GM18909 (cell line): Measurements from ENCODE around the gene TEC.
"Not testable (repeated sequence)": the region's sequence is repeated elsewhere in the genome, so short reads cannot be mapped to it uniquely, and the experiment has no call there.

ENCODE experiments used
- ATAC-seq: cut with Tn5 transposase; IDR thresholded peaks from one replicate; pipeline ENCODE4 v1.9.1; 2021; ENCODE audit warnings: mild to moderate bottlenecking; ENCODE audit not compliant: unreplicated experiment, poor library complexity

The TEC gene

DNA sequence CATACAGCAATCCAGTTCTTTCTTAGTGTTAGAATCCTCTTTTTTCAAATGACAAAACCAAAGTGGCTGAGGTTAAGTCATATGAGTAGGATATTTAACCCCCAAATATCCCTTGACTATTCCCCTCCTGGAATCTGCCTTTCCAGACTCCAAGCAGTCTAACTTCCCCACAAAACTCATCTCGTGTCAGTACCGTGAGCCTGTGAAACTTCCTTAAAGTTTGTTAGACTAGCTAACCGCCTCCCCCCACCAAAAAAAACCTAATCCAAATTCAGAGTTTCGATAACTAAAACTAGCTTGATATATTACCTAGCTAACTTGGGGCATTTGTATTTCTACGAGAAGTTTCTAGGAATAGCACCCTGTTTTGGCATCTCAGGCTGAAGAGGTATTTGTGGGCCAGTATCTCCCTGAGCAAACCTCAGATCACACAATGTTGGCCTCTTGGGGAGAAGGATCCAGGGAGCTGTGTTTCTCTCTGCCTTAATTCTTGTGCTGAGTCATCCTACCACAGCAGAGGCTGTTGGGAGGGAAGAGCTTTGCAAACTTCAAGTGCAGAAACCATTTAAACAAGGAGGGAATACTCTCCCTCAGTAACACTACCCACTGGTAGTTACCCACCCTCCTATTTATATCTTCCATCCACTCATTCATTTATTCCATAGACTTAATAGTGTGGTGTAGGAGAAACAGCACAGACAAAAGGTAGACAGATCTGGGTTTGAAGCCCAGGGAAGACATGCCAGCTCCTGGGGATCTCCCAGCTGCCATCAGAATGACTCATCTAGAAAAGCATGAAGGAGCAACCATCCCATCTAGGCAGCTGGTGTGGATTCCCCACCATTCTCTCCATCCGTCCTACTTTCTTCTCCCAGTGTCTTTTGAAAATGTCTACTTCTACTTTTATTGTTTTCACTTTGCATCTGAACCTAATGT lies 96.3 kb downstream of the TEC start:
- ATAC-seq, result peak; percentile 74

GRCh38 chr4:48172651-48173050 lies 97.0 kb downstream of the TEC start:
- ATAC-seq, result no peak

DNA sequence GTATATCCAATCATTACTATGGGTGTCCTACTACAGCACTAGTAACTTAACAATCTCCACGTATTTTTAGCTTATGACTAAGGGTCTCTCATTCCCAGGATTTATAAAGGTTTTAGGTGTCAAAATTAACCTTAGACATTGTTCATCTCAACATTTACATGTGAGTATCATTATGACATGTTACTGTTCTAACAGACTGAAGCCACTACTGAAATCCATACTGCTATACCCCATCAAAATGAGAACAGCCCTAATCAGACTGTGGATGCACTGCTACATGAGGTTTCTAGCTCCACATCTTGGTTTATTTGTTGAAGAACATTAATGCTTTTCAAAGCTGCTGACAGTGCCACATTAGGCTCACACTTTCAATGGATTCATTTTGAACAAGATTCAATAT lies 100.0 kb downstream of the TEC start:
- no peak for ATAC-seq

- no peak for ATAC-seq
These were observed 101.9 kb downstream of the TEC start for GRCh38 chr4:48167538-48168263.

DNA sequence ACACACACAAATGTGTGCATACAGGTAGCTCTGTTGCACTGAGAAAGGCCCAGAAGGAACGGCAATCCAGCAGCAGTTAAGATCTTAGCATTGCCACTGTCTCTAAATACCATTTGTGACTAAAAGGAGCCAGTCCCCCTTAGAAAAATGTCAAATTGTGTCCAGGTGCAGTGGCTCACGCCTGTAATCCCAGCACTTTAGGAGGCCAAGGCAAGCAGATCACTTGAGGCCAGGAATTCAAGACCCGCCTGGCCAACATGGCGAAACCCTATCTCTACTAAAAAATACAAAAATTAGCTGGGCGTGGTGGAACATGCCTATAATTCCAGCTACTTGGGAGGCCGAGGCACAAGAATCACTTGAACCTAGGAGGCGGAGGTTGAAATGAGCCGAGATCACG lies 105.1 kb downstream of the TEC start:
- not testable (repeated sequence) for ATAC-seq

DNA sequence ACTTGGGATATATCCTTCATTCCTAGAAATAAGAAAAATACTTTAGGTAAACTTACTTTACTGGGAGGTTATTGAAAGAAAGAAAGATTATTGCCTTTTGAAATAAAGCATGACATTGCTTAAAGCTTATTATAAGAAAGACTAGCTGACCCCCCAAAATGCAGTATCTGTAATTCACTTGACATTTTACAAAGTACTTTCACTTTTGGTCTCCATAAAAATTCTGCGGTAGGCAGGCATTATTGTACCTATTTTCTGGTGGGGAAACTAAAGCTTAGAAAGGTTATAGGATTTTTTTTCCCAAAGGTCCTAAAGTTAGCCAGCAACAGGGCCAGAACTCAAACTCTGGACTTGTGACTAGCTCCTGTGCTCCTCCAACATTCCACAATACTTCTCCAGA lies 105.9 kb downstream of the TEC start:
- no peak for ATAC-seq

DNA sequence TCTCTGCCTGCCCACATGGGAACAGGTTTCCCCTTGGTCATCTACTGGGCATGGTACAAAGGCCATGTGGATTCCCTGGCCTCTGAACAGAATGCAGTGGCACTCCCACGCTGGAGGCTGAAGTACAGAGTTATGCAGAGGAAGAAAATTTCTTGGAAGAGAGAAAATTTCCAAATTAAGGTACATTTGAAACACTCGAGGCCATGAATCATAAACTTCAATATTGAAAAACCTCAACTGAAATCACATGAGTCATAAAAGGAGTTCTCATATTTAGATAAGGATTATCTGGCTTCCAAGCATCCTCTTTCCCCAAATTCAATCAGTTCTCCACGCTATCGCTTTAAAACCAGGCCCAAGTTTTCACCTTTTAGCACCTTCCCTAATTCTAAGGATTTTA lies 107.5 kb downstream of the TEC start:
- no peak for ATAC-seq

DNA sequence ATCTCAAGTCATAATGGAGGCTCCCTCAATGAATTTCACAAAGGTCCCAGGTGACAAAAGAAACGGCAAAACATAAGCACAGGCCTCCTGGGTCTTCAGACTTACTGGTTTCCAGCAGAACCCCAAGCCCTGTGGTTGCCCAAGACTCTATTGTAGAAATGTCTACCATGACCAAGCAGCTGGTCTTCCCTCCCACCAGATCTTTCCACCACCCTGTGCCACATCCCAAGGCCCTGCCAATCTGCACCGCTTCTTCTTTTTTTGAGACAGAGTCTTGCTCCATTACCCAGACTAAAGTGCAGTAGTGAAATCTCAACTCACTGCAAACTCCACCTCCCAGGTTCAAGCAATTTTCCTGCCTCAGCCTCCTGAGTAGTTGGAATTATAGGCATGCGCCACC lies 112.4 kb downstream of the TEC start:
- no peak for ATAC-seq

GRCh38 chr4:48156423-48156822 lies 113.2 kb downstream of the TEC start:
- no peak for ATAC-seq

GRCh38 chr4:48153791-48154550 lies 115.7 kb downstream of the TEC start:
- ATAC-seq, result peak; percentile 52

DNA sequence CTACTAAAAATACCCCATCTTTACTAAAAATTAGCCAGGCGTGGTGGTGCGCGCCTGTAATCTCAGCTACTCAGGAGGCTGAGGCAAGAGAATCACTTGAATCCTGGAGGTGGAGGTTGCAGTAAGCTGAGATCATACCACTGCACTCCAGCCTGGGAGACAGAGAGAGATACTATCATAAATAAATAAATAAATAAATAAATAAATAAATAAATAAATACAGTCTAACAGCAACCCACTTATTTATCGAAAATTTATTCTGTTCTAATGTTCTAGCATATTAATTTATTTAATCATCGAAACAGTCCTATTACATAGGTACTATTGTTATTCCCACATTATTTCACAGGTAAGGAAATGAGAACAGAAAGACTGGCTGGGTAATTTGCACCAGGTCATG lies 117.4 kb downstream of the TEC start:
- no peak for ATAC-seq

- no peak for ATAC-seq
These were observed 119.7 kb downstream of the TEC start for GRCh38 chr4:48149827-48150370.

DNA sequence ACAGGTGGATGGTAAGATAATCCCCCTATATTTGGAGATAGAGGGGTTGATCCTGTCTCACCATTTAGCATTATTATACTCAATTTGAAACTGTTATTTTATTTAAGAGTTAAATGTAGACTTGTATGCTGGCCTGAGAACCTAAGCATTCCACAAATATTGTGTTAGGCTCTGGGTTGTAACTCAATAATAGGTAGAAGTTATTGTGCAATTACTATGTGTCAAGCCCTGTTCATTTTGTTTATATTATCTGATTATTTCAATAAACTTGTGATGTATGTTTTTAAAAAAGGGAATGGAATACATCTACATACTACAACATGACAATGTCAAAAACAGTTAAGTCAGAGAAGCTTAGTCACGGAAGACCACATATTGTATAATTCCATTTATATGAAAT lies 122.0 kb downstream of the TEC start:
- no peak for ATAC-seq

GRCh38 chr4:48141048-48141447 lies 128.6 kb downstream of the TEC start:
- ATAC-seq, result no peak

- no peak for ATAC-seq
These were observed 129.9 kb downstream of the TEC start for GRCh38 chr4:48139691-48140090.

DNA sequence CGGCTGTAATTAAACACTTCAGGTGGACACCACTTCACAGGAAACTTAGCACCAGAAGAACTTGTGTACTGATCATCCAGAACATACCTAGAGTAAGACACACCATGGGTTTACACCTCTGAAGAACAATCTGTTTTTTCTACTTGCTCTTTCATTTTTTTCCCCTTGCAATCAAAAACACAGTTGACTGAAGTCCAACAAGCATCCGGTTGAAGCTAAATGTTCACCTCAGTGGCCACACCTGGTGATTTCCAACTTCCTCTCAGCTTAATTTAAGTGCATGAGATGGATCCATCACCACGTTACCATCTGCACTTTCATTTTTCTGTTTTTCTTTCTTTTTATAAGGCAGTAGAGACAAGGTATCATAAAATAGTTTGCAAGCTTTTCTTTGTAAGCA lies 130.7 kb downstream of the TEC start:
- ATAC-seq, result peak; percentile 88

DNA sequence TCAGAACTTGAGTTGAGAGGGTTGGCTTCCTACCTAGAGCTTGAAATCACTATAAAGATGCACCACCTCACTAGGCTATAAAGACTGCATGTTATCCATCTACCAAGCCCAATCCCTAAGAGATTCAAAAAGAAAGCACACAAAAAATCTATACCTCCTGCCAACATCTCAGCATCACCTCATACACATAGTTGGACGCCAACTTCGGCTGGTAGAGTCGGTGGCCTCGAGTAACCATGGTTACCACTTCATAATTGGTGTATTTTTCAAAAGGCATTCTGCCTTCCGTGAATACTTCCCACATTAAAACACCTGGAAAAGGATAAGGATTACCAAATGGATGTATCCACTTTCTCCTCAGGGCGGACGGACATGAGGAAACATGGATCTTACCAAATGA lies 131.1 kb downstream of the TEC start:
- no peak for ATAC-seq

DNA sequence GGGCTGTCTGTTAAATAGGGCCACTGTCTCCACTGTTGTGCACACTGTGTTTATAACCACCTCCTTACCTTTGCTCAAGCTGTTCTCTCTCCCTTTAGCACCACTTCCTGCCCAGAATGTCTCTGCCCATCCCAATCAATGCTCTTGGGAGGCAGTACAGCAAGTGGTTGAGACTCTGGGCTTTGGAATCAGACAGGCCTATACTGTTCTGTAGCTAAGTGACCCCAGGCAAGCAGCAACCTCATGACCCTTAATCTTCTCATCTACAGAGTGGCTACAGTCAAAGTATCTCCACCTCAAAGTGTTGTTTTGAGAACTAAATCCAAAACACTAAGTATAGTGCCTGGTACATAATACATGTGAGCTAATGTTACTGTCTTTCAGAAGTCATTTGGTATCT lies 131.8 kb downstream of the TEC start:
- ATAC-seq, result no peak

DNA sequence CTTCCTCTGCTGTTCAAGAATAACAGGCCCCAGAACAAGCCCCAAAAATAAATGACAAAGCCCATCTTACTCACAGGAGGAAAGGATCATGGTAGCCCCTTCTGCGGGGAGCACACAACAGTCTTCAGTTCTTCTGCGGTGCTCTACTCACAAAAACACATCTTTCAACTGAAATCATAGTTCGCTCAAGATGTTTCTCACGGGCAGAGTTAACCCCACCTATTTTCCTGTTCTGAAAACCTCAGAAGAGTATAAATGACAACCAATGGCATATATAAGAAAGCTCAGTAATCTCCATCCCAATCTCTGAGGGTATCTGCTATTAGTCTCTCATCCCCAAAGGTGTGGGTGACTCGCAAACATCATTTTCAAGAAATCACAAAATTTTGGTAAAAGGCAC lies 135.6 kb downstream of the TEC start, which contains the start of gene TXK:
TSS of gene TXK (minus strand) at position 170 of the 400 bp plus-strand sequence. CDS start at position 90, 80 bp downstream.
- no peak for ATAC-seq

GRCh38 chr4:48133669-48134068 lies 136.0 kb downstream of the TEC start:
- no peak for ATAC-seq
